HG02840 (cell line): ENCODE data around the gene CGNL1.

Experiments
- ATAC-seq: cut with Tn5 transposase; IDR thresholded peaks from one replicate; pipeline ENCODE4 v1.9.1; 2021; ENCODE audit warnings: mild to moderate bottlenecking, moderate library complexity, moderate number of reproducible peaks; ENCODE audit not compliant: unreplicated experiment, low FRiP score

The CGNL1 gene

DNA sequence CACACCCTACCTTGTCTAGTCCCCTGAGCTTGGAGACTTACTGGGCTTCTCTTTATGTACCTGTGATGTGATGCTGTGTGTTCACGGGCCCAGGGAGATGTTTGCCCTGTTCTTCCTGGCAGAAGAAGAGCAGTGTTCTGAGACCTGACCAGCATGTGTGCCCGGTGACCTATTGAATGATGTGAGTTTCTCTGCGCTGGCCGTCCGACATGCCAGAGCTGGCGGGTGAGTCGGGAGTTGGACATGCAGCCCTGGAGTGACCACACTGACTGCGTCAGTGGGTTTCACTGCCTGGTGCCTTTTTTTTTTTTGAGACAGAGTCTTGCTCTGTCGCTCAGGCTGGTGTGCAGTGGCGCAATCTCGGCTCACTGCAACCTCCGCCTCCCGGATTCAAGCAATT lies 42.3 kb downstream of the CGNL1 start:
- ATAC-seq, result no peak

DNA sequence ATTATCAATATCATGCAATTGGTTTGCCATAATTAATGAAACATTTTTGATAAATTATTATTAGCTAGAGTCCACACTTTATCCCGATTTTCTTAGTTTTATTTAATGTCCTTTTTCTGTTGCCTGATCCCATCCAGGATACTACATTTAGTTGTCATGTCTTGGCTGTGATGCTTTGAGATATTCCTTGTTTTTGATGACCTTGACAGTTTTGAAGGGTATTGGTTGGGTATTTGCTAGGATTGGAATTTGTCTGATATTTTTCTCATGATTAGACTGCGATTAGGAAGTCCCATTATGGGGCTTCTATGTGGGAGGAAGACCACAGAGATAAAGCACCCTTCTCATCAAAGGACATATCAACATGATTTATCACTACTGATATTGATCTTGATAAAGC lies 43.0 kb downstream of the CGNL1 start:
- ATAC-seq, result no peak

DNA sequence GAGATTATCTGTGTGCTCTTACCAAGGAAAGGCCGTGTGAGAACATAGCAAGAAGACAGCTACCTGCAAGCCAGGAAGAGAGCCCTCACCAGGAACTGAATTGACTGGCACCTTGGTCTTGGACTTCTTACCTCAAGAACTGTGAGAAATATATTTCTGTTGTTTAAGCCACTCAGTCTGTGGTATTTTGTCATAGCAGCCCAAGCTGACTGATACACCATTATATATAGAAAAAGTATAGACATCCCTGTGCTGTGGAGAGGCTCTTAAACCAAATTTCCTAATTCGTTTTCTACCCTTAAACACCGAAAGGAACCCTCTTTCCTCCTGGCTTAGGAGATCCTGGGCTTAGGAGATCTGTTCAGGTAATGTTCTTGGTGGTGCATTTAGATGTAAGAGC lies 44.8 kb downstream of the CGNL1 start:
- no peak for ATAC-seq

DNA sequence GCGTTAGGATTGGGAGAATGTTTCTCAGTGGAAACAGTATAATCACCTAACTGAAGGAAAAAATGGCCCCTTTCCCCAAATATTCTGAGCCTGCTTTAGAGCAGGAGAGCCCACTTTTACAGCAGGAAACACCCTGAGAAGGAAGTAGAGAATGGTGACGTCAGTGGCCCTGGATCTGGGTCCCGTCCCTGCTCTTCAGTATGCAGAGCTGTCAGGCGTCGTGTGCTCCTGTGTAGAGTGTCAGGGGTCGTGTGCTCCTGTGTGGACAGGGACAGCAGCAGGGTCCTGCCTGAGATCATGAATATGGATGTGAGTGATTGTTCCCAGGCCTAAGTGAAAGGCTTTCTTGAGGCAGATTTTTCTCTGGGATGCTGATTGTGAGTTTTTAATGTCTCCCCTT lies 45.2 kb downstream of the CGNL1 start:
- ATAC-seq, result no peak

DNA sequence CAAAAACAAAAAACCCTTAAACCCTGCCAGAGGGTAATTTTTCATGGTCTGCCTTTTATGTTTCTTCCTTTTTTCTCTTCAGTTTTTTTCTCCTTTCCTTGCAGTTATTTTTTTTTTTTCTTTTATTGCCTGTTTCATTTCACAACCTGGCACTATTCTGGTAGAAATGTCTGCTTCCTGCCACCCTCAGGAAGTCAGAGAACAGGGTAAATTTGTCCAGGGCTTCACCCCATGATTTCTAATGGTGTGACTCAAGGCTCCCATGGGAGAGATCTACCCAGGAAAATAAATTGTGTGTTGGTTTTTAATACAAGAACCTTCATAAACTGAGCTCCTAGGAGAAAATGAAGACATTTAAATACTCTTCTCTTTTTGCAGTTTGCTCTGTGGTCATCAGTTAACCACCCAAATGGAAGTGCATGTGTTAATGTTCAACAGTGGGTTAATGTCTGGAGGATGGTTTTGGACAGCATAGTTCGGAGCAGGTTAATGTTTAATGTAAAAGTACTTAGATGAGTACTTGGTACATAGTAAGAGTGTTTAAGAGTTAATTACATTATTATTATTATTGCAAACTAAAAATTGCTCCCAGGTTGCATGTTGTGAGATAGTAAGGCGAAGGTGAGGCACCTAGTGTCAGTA lies 45.9 kb downstream of the CGNL1 start:
- ATAC-seq, result peak; percentile 71

DNA sequence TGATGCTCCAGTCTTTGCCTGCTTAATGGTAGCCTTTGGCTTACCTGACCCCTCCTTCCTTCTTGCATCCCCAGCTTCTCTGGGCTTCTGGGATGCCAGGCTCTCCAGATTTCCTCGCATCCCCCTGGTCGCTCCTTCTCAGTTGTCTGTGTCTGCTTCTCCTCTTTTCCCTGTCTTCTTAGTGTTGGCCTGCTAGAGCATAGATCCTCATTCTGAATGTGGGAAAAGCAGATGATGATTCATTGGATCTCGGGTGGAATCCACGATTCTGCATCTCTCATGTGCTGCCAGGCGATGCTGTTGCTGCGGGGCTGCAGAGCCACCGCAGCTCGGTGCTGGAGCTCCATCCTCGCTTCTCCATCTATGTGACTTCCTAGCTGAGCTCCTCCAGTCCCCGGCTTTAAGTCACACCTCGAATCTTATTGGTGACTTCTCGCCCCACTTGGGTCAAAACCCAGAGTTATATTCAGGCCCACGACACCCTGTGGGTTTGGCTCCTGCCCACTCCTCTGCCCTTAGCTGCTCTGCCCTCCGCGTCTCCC lies 47.4 kb downstream of the CGNL1 start:
- no peak for ATAC-seq

DNA sequence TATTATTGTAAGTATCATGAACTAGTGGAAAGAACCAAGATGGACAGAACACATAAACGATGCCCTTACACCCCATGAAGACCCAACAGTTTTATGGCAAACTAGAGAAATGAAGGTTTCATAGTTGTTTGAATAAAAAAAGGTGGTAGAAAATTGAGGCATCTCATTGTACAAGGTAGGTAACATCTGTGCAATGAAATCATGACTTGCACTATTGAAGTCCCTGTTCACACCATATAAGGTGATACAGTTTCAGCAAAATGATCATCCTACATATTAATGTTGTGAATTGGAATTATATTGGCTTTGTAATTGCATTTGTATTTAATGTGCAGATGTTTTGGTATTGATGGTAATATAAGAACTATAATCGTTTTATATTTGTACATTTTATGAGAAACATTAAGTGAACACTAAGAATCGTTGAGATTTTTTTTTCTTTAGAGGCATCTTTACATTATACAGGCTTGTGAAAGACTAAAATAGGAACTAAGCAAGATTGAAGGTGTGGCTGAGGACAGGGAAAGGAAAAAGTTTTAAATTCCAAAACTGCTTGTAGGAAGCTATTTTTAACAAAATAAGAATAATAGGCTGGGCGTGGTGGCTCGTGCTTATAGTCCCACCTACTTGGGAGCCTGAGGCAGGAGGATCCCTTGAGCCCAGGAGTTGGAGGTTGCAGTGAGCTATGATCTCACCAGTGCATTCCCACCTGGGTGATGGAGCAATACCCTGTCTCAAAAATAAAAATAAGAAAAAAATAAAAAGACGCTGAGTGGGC lies 48.5 kb downstream of the CGNL1 start:
- ATAC-seq, result no peak

DNA sequence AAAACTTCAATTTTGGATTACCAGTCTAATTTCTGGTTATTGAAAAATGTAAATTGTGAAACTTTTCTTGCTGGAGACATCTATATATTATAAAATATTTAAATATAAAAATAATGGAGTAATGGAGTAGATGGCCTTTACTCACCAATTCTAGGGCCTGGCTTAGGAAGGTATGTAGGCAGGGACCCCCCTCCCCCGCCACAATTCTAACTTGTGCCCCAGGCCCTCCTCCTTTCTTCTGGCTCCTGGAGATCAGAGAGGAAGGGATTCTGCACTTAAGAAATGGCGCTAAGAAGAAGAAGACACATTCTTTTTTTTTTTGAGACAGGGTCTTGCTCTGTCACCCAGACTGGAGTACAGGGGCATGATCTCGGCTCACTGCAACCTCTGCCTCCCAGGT lies 49.5 kb downstream of the CGNL1 start:
- no peak for ATAC-seq

DNA sequence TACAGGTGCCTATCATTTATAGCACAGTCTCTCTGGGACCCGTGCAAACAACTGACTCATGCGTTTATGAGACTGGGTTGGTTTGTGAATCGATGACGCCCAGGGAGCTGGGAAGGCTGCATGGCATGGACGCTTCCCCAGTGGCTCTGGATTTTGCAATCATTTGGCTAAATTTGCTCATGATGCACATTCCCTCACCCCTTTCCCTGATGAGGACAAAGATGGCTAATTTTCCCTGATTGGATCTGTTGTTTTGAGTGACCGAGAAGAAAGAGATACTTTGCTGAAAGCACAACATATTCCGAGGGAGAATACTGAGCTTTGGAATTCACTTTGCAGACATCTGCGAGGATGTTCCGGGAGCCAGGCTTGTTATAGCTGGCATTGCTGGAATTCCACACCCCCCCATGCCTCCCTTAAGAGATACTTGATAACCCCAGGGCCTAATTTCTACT lies 51.1 kb downstream of the CGNL1 start:
- no peak for ATAC-seq

DNA sequence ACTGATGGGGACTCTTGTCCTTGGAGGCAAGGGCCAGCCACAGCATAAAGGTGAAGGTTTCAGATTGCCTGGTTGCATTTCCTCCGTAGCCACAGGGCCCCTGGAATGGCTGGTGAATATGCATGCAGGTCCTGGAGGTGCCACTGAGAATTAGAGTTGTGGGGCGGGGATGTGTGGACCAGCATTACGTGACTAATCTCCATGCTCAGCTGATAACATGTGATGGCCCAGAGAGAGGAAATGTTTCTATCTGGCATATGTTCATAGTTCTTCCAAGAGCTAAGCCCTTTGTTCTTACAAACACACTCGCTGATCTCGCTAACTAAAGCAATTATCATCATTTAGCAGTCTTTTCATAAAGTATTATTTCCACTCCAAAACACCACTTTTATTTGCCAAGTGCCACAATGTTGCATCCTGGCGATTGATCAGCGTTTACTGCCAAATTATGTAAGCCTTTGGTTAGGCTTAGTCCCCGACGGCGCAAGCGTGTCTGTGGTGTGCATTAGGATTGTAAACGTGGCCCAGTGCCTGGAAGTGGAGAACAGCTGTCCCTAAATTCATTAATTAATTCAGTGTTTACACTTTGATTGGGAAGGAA lies 55.9 kb downstream of the CGNL1 start:
- no peak for ATAC-seq

DNA sequence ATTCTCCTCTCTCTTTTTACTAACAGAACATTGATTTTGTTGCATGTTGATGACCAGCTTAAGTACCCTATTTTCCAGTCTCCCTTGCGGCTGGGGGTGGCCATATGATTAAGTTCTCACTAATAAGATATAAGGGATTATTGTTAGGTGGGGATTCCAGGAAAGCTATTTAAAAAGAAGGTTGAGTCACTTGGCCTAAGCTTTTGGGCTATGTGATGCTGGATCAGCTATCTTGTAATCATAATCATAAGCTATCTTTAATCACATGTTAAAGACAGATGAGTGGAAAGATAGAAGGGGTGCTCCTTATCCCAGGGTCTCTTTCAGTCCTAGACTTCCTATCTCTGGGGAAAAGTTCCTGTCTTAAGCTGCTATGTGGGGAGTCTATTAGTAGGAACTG lies 59.9 kb downstream of the CGNL1 start:
- no peak for ATAC-seq

DNA sequence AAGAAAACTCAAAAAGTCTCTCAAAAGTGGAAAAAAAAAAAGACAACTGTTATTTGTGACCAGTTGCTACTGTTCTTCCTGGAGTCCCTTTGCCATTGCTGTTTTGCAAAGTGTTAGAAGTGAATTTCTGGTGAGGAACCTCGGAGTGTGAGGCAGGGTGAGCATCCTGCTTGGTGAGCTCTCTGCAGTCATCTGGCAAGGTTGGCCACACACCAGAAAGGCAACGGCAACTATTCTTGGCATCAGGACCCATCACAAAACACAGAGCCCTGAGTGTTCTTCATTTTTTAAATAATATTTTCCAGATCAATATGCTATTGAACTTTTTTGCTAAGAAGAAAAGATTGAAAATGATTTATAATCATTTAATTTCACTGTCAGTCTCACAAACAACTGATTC lies 60.7 kb downstream of the CGNL1 start:
- no peak for ATAC-seq

DNA sequence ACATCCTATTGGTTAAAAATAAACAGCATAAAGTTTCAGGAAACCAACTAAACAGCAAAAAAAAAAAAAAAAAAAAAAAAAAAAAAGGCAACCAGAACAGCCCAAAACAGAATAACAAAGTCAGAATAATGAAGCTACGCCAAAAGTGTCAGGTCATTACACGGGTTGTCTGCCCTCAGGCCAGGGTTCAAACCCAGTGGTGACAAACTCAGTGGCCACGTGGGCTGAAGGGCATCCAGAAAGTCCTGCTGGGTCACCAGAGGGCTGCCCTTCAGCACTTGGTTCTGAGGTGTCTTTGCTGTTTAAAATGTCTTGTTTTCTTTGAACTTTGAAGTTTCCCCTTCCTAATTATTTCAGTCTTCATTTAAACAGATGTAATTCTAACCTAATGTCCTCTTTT lies 61.3 kb downstream of the CGNL1 start:
- ATAC-seq, result no peak

DNA sequence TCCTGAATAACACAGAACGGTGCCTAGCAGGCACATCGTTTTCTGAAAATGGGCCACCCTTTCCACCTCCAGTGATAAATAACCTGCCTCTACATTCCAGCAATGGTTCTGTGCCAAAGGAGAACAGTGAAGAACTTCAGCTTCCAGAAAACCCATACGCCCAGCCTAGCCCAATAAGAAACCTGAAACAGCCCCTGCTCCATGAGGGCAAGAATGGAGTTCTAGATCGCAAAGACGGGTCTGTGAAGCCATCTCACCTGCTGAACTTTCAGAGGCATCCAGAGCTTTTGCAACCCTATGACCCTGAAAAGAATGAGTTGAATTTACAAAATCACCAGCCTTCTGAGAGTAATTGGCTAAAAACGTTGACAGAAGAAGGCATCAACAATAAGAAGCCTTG lies 61.9 kb downstream of the CGNL1 start:
- ATAC-seq, result no peak

DNA sequence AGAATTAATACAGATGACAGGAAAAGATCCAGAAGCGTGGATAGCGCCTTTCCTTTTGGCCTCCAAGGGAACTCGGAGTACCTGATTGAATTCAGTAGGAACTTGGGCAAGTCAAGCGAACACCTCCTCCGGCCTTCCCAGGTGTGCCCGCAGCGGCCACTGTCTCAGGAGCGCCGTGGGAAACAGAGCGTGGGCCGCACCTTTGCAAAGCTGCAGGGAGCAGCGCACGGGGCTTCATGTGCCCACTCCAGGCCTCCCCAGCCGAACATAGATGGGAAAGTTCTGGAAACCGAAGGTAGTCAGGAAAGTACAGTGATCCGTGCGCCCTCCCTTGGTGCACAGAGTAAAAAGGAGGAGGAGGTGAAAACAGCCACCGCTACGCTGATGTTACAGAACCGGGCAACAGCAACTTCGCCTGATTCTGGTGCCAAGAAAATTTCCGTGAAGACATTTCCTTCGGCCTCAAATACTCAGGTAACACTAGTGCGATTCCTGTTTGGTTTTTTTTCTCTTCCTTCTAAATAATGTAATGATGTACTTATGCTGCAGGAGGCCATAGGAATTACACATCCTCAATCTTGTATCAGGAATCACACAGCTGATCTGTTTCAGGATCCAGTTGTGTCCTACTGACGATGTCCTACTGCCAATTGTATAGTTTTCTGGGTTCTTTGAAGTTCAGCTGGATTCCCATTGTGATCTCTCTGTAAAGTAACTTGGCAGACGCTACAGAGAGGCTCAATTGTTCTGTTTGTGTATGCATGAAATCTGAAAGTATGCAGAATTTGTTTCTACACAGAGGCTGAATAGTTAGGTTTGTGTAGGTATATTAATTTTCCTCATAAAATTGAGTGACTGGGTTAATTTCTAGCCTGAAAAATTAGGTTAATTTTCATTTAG lies 63.1 kb downstream of the CGNL1 start:
- ATAC-seq, result no peak

DNA sequence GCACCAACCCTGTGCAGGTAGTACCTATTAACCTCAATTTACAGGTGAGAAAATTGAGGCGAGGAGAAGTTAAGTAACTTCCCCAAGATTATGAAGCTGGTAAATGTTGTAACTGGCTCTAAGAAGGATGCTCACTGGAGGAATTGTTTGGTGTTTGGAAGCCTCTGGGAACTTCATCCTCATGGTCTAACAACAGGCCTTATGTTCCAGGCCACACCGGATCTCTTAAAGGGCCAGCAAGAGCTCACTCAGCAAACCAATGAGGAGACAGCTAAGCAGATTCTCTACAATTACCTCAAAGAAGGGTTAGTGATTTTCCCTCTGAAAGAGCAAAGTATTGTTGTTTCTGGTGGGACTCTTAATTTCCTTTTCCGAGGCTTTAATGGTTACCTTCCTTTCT lies 63.9 kb downstream of the CGNL1 start:
- no peak for ATAC-seq

DNA sequence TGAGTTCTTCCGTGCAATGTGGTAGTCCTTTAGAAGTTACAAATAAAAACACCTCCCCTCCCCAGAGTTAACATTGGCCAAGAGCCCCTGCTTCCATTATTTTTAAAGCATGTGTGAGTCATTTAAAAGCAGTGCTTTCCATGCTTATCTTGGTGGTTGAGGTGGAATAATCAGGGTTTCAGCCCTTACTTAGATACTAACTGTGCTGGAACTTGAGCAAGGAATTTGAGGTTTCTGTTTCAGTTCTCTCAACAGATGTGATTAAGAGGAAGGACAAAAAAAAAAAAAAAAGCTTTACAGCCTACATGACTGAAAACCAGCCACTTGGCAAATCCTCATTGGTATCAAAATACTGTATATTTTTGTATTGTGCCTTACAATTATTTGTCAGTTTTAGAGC lies 64.5 kb downstream of the CGNL1 start:
- ATAC-seq, result no peak

DNA sequence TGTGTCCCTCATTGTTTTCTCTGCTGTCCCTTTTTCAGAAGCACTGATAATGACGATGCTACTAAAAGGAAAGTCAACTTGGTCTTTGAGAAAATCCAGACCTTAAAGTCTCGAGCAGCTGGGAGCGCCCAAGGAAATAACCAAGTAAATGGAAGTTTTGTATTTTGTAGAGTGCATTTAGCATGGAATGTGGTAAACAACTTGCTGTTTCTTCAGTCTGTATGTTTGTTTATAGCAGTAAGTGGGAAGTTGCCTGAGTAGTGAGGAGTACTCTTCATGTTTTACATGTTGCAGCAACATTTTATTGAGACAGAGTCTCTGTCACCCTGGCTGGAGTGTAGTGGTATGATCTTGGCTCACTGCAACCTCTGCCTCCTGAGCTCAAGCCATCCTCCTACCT lies 66.0 kb downstream of the CGNL1 start:
- ATAC-seq, result no peak

DNA sequence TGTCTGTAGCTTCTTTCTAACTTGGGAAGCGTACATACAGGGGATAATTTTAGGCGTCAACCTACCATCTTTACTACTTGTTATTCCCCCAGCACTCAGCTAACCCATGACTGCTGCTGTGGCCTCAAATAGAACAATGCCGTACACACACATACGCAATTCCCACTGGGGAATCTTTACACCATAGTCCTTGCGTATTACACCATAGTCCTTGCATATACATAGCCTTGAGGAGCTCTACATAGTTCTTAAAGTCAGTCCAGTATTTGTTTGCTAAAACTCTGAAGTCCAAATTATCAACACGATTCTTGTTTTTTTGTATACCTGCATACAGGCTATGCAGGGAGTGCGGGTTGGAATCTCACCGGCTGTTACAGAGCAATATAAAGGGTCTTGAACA lies 67.2 kb downstream of the CGNL1 start:
- no peak for ATAC-seq

DNA sequence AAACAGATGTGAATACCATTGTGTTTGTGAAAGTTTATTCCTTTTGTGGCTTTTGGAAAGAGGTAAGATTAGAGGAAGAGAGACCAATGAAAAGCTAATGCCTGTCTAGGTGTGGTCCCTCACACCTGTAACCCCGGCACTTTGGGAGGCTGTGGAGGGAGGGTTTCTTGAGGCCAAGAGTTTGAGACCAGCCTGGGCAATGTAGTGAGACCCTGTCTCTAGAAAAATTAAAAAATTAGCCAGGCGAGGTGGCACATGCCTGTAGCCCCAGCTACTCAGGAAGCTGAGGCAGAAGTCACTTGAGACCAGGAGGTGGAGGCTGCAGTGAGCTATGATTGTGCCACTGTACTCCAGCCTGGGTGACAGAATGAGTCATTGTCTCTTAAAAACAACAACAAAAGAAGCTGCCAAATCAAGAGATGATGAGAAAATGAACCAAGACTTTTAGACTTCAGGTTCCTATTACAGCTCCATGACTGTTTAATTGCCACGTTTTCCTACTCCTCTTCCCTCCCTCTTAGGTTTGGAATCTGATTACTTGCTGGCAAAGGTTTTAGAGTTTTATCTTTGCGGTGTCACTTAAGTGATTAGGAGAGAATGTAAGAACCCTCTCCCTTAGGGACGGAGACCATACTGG lies 68.7 kb downstream of the CGNL1 start:
- no peak for ATAC-seq
